C4-2B (cell line): ENCODE data around the gene RBM15.

Experiments
- H3K27ac ChIP-seq: fragments of 450-650 bp; 2 replicates; pipeline ENCODE4 v1.5.1; 2017
- CTCF ChIP-seq: fragments of 450-650 bp; conservative IDR thresholded peaks from 2 replicates; pipeline ENCODE4 v1.5.1; 2017; ENCODE audit warnings: mild to moderate bottlenecking
- ZFX ChIP-seq: fragments of 450-650 bp; IDR thresholded peaks from 2 replicates; pipeline ENCODE4 v1.6.1; 2017

The RBM15 gene

GRCh38 chr1:110344152-110344551 lies 5.0 kb downstream of the RBM15 start:
- TF ChIP-seq CTCF (no peak), ZFX (no peak)
- no peak overlapping the region for H3K27ac ChIP-seq

GRCh38 chr1:110345480-110345879 lies 6.3 kb downstream of the RBM15 start:
- no peak for TF ChIP-seq ZFX
- TF ChIP-seq CTCF: no peak
- no peak overlapping the region for H3K27ac ChIP-seq

- H3K27ac ChIP-seq: no peak overlapping the region
- TF ChIP-seq CTCF (no peak), ZFX (no peak)
These were observed 7.5 kb downstream of the RBM15 start for GRCh38 chr1:110346690-110347089.

- no peak overlapping the region for H3K27ac ChIP-seq
- no peak for TF ChIP-seq ZFX
- no peak for TF ChIP-seq CTCF
These were observed 8.2 kb downstream of the RBM15 start for GRCh38 chr1:110347182-110347893.

- TF ChIP-seq ZFX (no peak), CTCF (no peak)
- no peak overlapping the region for H3K27ac ChIP-seq
These were observed 8.9 kb downstream of the RBM15 start for GRCh38 chr1:110348050-110348449.

- no peak overlapping the region for H3K27ac ChIP-seq
- TF ChIP-seq ZFX: no peak
- TF ChIP-seq CTCF: no peak
These were observed 9.6 kb downstream of the RBM15 start for GRCh38 chr1:110348771-110349170.

- H3K27ac ChIP-seq: no peak overlapping the region
- no peak for TF ChIP-seq ZFX
- no peak for TF ChIP-seq CTCF
These were observed 11.2 kb downstream of the RBM15 start for GRCh38 chr1:110350360-110350759.
